Right lobe of liver (tissue), 4 donors: ENCODE results near the gene UNC13D.

Source experiments
- POLR2A ChIP-seq: fragments of 450-650 bp; IDR thresholded peaks from one replicate; pipeline ENCODE4 v1.6.1; 2017; ENCODE audit warnings: antibody characterized with exemption, mild to moderate bottlenecking
- TF ChIP-seq, protein P1 (sequence below), 4 donors: fragments of 200-600 bp in 3 of 4; fragments of 450-650 bp in 1 of 4; IDR thresholded peaks; one replicate each; pipeline versions ENCODE4 v1.5.1 to v1.8.0; 2016 to 2022; ENCODE audit warnings: antibody characterized with exemption in 4 of 4, mild to moderate bottlenecking in 2 of 4
- donor health status: DM: no; HTN: no; CAD: no.
- donor health status: DM: no; HTN: no; CAD: no.
- donor health status: DM: no; HTN: yes; CAD: no.

DNA sequence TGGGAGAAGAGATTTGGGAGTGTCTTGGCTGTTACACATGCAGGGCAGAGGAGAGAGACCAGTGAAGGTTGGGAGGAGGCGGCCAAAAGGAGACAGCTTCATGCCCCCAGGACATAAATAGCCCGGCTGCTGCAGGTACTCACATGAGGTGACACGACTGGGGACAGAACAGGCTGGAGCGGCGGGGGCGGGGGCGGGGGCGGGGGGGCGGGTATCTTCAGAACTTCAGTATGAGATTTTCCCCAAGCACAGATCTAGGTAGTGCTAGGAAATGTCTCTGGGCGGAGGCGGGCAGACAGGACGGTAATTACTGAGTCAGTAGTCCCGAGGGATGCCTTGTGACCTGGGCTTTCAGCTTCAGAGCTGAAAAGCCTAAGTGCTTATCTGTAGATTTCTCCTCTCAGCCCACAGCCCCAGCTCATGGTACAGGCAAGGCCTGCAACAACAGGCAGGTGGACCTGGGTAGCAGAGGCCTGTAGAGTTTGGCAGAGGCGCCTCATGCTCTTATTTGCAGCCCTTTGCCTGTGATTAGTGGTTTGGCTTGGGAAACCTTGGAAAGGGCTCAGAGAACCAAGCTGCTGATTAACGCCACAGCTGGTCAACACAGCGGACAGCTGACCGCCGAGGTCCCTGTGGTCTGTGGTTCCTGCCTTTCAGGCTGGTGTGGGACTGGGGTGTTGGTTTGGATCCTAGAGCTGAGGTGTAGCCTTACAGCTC is 35.1 kb downstream of the UNC13D start:
- TF ChIP-seq, protein P1, sequence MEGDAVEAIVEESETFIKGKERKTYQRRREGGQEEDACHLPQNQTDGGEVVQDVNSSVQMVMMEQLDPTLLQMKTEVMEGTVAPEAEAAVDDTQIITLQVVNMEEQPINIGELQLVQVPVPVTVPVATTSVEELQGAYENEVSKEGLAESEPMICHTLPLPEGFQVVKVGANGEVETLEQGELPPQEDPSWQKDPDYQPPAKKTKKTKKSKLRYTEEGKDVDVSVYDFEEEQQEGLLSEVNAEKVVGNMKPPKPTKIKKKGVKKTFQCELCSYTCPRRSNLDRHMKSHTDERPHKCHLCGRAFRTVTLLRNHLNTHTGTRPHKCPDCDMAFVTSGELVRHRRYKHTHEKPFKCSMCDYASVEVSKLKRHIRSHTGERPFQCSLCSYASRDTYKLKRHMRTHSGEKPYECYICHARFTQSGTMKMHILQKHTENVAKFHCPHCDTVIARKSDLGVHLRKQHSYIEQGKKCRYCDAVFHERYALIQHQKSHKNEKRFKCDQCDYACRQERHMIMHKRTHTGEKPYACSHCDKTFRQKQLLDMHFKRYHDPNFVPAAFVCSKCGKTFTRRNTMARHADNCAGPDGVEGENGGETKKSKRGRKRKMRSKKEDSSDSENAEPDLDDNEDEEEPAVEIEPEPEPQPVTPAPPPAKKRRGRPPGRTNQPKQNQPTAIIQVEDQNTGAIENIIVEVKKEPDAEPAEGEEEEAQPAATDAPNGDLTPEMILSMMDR (IDR thresholded peaks at IDR 0.05) = no peak
- no peak for TF ChIP-seq POLR2A
